Activated CD8-positive, alpha-beta memory T cell treated with anti-CD3 and anti-CD28 coated beads, Interleukin-2, amount 50 U/mL, for 1 hour (primary cell): ENCODE results near the gene ATP1A3.

Experiments
- DNase-seq: peaks from one replicate; pipeline ENCODE4 v3.0.0-alpha.2; 2020; ENCODE audit errors: extremely low read depth

Gene ATP1A3

DNA sequence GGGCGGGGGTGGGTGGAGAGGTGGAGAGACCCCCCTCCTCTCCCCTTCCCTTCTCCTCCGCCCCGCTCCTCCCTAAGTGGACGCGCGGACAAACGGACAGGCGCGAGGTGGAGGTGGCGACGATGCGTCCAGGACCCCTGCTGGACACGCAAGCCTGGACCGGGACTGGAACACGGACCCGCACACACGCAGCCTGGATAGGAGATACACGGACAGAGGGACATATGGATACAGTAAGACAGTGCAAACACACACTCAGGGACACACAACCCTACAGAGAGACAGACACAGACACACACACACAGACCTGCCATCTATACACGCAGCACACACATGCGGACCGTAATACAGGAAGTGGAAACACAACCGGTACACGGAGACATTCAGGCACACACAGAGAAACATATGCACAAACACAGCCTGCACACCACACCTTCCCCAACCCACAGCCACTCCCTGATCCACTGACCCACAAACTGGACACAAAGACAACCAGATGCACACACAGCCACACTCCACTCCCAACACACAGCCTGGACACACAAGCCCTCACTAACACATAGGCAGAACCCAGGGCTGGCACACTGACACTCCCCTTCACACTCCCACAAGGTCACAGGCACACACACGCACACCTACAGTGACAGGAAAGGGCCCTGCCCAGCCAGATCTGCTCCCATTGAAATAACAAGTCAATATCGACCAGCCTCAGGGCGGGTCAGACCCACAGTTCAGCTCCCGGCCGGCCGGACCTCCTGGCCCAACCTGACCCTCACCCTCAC is 65.1 kb downstream of the ATP1A3 start:
- DNase-seq = no peak

GRCh38 chr19:41928221-41928683 is 65.8 kb downstream of the ATP1A3 start, which contains the start of gene ERFL:
Gene ERFL, minus strand, starts transcription at chr19:41928449. Its CDS starts 15,530 bp downstream, at chr19:41912919.
- DNase-seq = no peak

GRCh38 chr19:41927497-41928192 is 66.4 kb downstream of the ATP1A3 start:
- no peak for DNase-seq

GRCh38 chr19:41926763-41927496 is 67.1 kb downstream of the ATP1A3 start:
- DNase-seq = no peak

GRCh38 chr19:41926028-41926762 is 67.8 kb downstream of the ATP1A3 start:
- DNase-seq = no peak

DNA sequence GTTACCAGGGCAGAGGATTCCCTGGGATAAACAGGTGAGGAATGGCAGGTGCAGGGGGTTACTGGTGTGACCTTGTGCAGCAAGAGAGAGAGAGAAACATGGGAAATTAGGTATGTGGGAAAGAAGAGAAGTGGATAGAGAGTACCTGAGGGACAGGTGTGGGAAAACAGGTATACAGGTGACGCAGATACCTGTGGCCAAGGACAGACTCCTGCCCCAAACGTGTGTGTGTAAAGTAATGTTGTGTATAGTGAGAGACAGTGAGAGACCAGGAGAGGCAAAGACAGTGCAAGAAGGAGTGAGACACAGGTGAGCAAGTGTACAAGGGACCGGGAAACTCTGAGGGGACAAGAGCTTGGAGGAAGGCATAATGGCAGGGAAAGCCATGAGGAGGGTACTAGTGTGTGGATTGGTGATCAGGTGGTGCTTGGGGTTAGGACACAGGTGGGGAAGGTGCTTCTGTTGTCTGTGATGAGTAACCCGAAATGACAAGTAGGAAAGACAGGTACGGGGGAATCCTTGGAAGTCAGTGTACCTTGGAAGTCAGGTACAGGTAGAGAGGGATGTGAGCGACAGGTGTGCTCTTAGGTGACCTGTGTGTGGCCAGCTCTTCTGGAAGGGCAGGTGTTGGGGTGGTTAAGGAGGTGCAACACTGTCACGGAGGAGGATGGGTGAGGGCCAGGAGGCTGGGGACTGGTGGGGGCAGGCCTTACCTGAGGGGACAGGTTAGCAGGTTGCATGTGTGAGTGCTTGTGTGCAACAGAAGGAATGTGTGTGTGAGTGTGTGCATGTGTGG is 68.6 kb downstream of the ATP1A3 start:
- no peak for DNase-seq

- DNase-seq = no peak
Observed at GRCh38 chr19:41924151-41925145, 69.6 kb downstream of the ATP1A3 start.

DNA sequence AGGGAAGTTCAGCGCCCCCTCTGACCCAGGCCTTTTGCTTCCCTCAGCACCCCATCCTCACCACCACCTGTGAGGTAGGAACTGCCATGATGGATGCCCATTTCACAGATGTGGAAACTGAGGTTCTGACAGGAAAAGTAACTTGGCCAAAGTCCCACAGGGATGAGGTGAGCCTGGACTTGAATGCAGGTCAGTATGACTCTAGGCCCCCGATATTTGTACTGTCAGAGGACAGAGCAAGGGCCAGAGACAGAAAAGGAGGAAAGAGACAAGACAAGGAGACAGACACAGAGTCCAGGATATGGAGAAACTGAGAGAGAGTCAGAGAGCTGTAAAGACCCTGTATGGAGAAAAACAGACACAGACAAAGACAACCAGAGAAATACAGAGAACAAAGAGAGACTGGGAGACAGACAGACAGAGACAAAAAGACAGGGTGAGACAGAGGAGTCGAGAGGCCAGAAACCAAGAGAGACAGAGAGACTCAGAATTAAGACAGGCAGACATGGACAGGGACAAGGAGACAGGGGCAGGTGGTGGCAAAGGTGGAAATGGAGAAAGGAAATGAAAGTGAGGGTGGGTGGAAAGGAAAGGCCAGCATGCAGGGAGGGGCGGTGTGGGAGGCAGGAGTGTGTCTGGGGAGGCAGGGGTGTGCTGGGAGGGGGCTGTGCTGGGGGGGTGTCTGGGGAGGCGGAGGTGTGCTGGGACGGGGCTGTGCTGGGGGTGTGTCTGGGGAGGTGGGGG is 70.8 kb downstream of the ATP1A3 start:
- no peak for DNase-seq

GRCh38 chr19:41922585-41922984 is 71.4 kb downstream of the ATP1A3 start:
- no peak for DNase-seq

DNA sequence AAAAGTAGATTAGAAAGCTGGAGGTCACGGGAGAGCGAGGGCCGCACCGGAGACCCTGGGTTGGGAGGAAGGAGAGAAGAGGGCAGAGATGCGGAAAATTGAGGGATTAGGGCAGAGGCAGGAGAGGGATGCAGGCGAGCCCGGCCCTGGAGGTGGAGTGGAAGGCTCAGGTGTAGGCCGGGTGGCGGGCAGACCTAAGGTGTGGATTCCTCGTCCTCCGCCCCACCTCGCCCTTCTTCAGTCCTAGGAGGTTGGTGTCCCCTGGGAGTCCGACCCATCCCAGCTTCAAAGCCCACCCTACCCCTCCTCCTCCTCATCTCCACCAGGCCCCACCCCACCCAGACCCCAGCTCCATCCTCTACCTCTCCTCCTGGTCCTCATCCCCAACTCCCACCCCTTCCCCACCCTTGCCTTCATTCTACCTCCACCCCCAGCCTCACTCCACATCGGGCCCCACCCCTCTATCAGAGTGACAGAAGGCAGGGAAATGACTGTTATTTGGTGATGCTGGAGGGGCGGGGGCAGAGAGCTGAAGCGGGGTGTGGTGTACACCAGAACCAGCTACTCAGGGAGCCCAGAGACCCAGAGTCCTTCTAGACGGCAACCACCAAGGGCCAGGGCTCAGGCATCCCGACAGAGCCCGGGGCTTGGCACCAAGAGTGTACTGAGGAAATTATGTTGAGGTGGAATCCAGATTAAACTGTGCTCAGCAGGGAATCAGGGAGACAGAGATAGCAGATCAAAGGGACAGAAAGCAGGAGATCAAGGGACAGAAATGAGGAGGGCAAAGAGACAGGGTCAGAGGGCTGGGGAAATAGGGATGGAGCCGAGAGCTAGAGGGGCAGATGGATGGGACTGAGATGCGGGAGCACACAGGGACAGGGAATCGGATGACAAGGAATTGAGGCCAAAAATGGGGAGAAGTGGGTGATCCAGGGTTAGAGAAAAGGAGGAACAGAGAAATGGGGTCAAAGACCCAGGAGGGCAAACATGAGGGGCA is 72.2 kb downstream of the ATP1A3 start:
- no peak for DNase-seq

GRCh38 chr19:41920882-41921576 is 73.0 kb downstream of the ATP1A3 start:
- no peak for DNase-seq

DNA sequence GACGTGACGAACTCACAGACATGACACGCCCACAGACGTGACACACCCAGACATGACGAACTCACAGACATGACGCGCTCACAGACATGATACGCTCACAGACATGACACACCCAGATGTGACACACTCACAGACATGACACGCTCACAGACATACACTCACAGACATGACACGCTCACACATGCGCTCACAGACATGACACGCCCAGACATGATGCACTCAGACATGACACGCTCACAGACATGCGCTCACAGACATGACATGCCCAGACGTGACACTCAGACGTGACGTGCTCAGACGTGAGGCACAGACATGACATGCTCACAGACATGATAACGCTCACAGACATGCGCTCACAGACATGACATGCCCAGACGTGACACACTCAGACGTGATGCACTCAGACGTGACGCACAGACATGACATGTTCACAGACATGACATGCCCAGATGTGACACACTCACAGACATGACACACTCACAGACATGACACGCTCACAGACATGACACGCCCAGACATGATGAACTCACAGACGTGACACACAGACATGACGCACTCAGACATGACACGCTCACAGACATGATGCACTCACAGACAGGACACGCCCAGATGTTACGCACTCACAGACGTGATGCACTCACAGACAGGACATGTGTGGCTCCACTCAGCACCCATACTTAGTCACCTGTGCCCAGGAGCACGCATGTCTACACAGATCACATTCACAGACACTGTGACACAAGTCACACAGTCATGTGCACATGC is 73.9 kb downstream of the ATP1A3 start:
- DNase-seq = no peak

GRCh38 chr19:41918653-41919244 is 75.3 kb downstream of the ATP1A3 start:
- no peak for DNase-seq

- DNase-seq = no peak
Observed at GRCh38 chr19:41918095-41918494, 75.9 kb downstream of the ATP1A3 start.

GRCh38 chr19:41917676-41918075 is 76.4 kb downstream of the ATP1A3 start:
- no peak for DNase-seq
